Ovary (tissue), 9 donors: ENCODE results near the gene TRNP1. TPM values are rescaled to one million over a fixed set of nuclear protein-coding genes. Genes with fewer than 3 reads are reported as not detected.

Experiments used
- DNase-seq, 5 donors: peaks; one replicate each; pipeline ENCODE4 v3.0.0-alpha.2; 2019 to 2020
- H3K27ac ChIP-seq, 2 donors: fragments of 200-600 bp; one replicate each; pipeline versions ENCODE4 v1.5.1 to v1.8.0; 2019 to 2022
- H3K27me3 ChIP-seq: fragments of 200-600 bp; one replicate; pipeline ENCODE4 v1.8.0; 2022
- H3K36me3 ChIP-seq: fragments of 200-600 bp; sonication (generic); one replicate; pipeline ENCODE4 v1.5.1; 2019
- H3K4me1 ChIP-seq: one replicate; pipeline ENCODE4 v1.8.1; 2013; ENCODE audit warnings: mild to moderate bottlenecking, moderate library complexity; ENCODE audit not compliant: insufficient read depth
- H3K4me3 ChIP-seq: fragments of 200-600 bp; sonication (generic); one replicate; pipeline ENCODE4 v1.5.1; 2017
- H3K9me3 ChIP-seq, 2 donors: fragments of 200-600 bp in 1 of 2; sonication (generic) in 1 of 2; one replicate each; pipeline versions ENCODE4 v1.5.1 to v1.8.1; 2013 to 2019; ENCODE audit warnings: mild to moderate bottlenecking in 1 of 2, moderate library complexity in 1 of 2
- CTCF ChIP-seq, 3 donors: fragments of 450-650 bp in 2 of 3; fragments of 200-600 bp in 1 of 3; IDR thresholded peaks; one replicate each; pipeline versions ENCODE4 v1.5.1 to v1.8.0; 2016 to 2022; ENCODE audit warnings: antibody characterized with exemption in 3 of 3, mild to moderate bottlenecking in 1 of 3
- EP300 ChIP-seq: sonication (generic); formaldehyde crosslinking; IDR thresholded peaks from one replicate; pipeline ENCODE4 v1.6.1; 2017; ENCODE audit warnings: antibody characterized with exemption
- POLR2A ChIP-seq: fragments of 450-650 bp; IDR thresholded peaks from one replicate; pipeline ENCODE4 v1.6.1; 2017; ENCODE audit warnings: antibody characterized with exemption, mild to moderate bottlenecking, moderate library complexity
- WGBS, 3 donors: extraction: QIAGEN DNeasy Blood & Tissue Kit in 1 of 3; methylation state at CpG; one replicate each; pipeline versions ENCODE4 v1.1.5 to v1.1.7; 2013 to 2017; 5-methylcytosine and 5-hydroxymethylcytosine counted together
- intact Hi-C, 4 donors: fragments of 100-400 bp; cut with DNase I; formaldehyde crosslinking; loops; one replicate each; pipeline versions ENCODE4 v1.11.0 to v1.15.1; 2022 to 2023
- polyA plus RNA-seq, 2 donors: library from polyadenylated mRNA; stranded (reverse); fragments of 200-250 nt in 1 of 2; fragments of 350-450 nt in 1 of 2; fragmentation: Illumina TruSeq in 1 of 2; extraction: RNeasy Lipid Tissue Mini Kit (QIAGEN cat#74804) in 1 of 2; gene quantifications; one replicate each; pipeline ENCODE4 v1.2.3, GENCODE V29; 2013 to 2014
- total RNA-seq, 7 donors: library from RNA; depleted of rRNA in 2 of 7; stranded (reverse); fragments of >200 nt in 2 of 7; fragmentation: NEBNext Ultra II Directional in 3 of 7; extraction: Animal tissue kit (Norgen Biotek cat#: 25700) in 3 of 7; gene quantifications; one replicate each; pipeline versions ENCODE4 v1.1.0 to v1.2.4, GENCODE V29; 2016 to 2023
- donor health status: DM: no; HTN: no; CAD: no; lungs with moderate emphysema.
- donor health status: DM: no; HTN: no; CAD: no.
- donor health status: Bipolar disorder and iron deficiency.
- donor health status: DM: yes; HTN: yes; CAD: no.
- donor health status: DM: no; HTN: no; CAD: no.
- donor health status: DM: yes; HTN: yes; CAD: no.

Gene TRNP1
- total and polyA plus RNA-seq, 9 donors: 0.25 to 23.8 (median 4.2) TPM

GRCh38 chr1:26976621-26977510 lies 16.6 kb upstream of the TRNP1 start:
- TF ChIP-seq CTCF (IDR thresholded peaks at IDR 0.05): no peak
- no peak for TF ChIP-seq POLR2A
- TF ChIP-seq EP300: no peak
- Histone ChIP-seq H3K27ac (no peak overlapping the region), H3K4me3 (no peak overlapping the region), H3K9me3 (no peaks in the 10 kb centered on the region), H3K36me3 (no peaks in the 10 kb centered on the region), H3K4me1 (no peaks in the 10 kb centered on the region), H3K27me3 (no peaks in the 10 kb centered on the region)
- intact Hi-C loops: no loop called here
- WGBS, 3 donors: 77 to 81% (median 78%) methylated on average over 3 of the region's 3 CpGs
- DNase-seq: no peak

DNA sequence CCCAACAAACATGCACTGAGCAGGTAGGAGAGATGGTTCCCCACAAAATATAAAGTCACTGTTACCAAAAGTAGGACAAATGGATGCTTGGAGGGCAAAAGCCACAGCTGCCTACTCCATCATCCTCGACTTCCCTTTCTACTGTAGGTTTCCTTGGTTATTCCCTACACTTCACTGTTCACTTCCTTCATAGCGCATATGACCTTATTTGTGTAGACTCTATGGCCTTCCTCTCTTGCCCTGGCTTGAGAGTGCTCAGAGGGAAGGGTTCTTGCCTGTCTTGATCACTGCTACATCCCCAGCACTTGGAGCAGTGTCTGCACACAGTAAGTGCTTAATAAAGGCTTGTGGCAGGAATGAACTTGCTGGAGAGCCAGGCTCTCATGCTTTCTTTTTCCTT lies 14.6 kb upstream of the TRNP1 start:
- intact Hi-C loops: no loop called here
- Histone ChIP-seq H3K36me3 (no peaks in the 10 kb centered on the region), H3K9me3 (no peaks in the 10 kb centered on the region), H3K27ac (no peak overlapping the region), H3K4me1 (no peaks in the 10 kb centered on the region), H3K27me3 (no peaks in the 10 kb centered on the region), H3K4me3 (no peak overlapping the region)
- no peak for DNase-seq
- 66 to 76% (median 70%) methylated on average over 2 of the region's 2 CpGs for WGBS, 3 donors
- TF ChIP-seq POLR2A: no peak
- no peak for TF ChIP-seq CTCF (IDR thresholded peaks at IDR 0.05)
- no peak for TF ChIP-seq EP300

- H3K36me3 ChIP-seq: no peaks in the 10 kb centered on the region
- no peak for DNase-seq
- no peaks in the 10 kb centered on the region for H3K4me1 ChIP-seq
- no peak for TF ChIP-seq EP300
- TF ChIP-seq CTCF (IDR thresholded peaks at IDR 0.05): no peak
- TF ChIP-seq POLR2A: no peak
- no peaks in the 10 kb centered on the region for H3K9me3 ChIP-seq
- no peak overlapping the region for H3K4me3 ChIP-seq
- H3K27me3 ChIP-seq: no peaks in the 10 kb centered on the region
- intact Hi-C loops: no loop called here
- 57 to 62% (median 60%) methylated on average over 3 of the region's 3 CpGs for WGBS, 3 donors
- H3K27ac ChIP-seq: no peak overlapping the region
These were observed 12.2 kb upstream of the TRNP1 start for GRCh38 chr1:26981146-26981846.

DNA sequence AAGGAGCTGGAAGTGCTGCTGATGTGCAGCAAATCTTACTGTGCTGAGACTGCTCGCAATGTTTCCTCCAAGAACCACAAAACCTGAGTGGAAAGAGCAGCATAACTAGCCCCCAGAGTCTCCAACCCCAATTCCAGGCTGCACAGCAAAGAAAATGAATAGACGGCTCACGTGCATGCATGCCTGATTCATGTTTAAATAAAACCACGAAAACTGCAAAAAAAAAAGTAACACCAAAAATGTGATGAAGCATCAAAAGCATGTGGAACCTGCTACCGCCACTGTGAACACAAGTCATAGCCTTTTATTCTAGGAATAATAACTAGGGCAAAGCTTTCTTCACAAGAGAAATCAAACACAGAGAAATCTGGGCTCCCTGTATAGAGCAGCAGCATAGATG lies 9.6 kb upstream of the TRNP1 start:
- DNase-seq: no peak
- Histone ChIP-seq H3K4me3 (no peak overlapping the region), H3K27ac (no peak overlapping the region), H3K4me1 (no peaks in the 10 kb centered on the region), H3K9me3 (no peaks in the 10 kb centered on the region), H3K27me3 (no peaks in the 10 kb centered on the region), H3K36me3 (no peaks in the 10 kb centered on the region)
- intact Hi-C loops: no loop called here
- WGBS, 3 donors: 35 to 58% (median 37%) methylated on average over 5 of the region's 5 CpGs
- TF ChIP-seq POLR2A (no peak), EP300 (no peak), CTCF (IDR thresholded peaks at IDR 0.05) (no peak)
